CD4-positive, alpha-beta T cell treated with Interleukin-12 subunit alpha and Interleukin-12 subunit beta, for 1 hour (primary cell): ENCODE data around the gene KLHL10.
A peak's percentile ranks its signal among the peaks of the same experiment; 100 is the strongest.
"Not testable (repeated sequence)": the region's sequence is repeated elsewhere in the genome, so short reads cannot be mapped to it uniquely, and the experiment has no call there.

ENCODE experiments used
- DNase-seq: peaks from one replicate; pipeline ENCODE4 v3.0.0-alpha.2; 2020

The KLHL10 gene

DNA sequence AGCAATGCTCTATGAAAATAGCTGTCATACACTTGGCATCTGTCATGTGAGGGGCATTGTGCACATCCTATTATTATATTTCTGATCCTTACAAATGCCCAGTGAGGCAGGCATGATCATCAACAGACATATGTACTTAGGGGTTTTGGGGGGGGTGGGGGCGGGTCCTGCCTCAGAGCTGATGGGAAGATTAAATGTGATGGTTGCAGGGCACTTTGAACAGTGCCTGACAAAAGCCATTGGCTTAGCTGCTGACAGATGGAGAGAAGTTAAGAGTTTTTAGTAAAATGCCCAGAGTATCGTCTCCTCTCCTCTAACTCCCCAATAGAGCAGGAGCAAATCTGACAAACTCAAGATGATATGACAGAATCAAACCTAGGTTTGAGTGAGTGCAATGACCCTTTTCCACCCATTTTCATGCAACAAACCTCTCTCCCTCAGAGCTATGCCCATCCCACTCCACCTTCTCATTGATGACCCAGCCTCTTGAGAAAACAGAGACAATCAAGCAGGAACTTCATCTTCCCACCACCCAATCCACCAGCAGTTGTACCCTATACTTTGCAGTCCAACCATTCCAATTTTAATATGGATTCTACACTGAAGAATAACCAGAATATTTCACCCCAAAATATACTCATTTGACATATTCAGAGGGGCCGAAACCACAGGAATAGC lies 22.8 kb downstream of the KLHL10 start:
- DNase-seq: no peak

DNA sequence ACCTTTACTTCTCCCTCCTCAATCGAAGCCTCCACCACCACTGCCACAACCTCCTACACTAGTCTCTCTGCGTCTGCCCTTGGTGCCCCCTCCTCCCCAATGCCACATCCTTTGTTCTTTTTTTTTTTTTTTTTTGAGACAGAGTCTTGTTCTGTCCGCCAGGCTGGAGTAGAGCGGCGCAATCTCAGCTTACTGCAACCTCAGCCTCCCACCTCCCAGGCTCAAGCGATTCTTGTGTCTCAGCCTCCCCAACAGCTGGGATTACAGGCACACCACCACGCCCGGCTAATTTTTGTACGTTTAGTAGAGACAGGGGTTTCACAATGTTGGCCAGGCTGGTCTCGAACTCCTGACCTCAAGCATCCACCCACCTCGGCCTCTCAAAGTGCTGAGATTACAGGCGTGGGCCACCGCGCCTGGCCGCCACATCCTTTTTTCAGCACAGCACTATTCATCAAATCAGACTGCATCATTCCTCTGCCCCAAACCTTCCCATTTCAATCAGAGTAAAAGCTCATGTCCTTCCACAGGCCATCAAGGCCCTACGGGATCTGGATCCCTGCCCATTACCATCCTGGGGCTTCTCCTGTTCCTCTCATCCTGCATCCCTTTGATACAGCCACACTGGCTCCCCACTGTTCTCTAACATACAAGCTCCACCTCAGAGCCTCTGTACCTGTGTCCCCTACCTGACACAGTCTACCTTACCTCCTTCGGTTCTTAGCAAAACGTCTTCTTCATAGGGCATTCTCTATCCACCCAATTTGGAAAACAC lies 25.6 kb downstream of the KLHL10 start:
- peak; percentile 21 for DNase-seq

DNA sequence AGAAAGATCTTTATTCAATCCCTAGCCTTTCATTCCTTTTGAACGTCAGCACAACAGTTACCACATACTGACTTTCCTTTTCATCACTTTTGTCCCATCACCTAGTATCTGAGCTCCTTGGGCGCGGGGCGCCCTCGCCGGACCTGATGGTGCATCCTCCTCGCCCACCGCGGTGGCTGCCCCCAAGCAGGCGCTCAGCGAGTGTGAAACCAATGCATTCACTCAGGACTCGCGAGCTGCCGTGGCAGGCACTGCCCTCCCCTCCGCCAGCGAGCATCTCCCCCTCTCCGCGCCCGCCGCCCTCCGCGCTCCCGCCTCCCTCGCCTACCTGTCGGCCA lies 26.8 kb downstream of the KLHL10 start:
- DNase-seq: no peak

DNA sequence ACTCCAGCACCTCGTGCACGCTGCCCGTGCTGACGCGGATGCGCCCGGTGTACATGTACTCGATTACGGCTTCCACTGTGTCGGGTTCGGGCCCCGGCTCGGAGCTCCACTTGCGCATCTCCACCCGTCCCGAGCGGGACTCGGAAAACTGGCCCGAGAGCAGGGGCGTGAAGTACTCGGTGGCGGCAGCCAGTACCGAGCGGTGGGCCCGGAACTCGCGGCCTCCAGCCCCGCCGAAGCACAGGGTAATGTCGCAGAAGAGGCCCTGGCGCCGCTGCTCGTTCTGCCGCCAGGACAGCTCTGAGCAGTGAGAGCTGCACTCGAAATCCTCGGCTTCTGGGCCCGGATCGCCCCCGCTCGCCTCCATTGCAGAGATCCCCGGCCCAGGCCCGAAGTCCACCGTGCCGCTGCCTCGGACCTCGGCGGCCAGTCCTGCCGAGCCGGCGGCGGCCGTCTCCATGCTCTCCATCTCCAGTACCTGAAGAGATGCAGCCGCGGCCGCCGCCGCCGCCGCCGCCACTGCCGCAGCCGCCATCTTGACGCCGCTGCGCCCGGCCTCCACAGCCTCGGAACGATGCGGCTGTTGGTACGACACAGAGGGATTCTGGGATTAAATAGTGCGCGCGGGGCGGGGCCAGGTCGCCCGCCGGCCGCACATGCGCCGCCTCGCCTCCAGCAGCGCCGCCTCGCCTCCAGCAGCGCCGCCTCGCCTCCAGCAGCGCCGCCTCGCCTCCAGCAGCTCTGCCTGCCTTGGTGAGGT lies 27.4 kb downstream of the KLHL10 start, which contains the start of gene KLHL11:
TSS of gene KLHL11 (minus strand) at position 588 of the 760 bp plus-strand sequence. CDS start at position 535, 53 bp downstream.
- peak; percentile 89 for DNase-seq

DNA sequence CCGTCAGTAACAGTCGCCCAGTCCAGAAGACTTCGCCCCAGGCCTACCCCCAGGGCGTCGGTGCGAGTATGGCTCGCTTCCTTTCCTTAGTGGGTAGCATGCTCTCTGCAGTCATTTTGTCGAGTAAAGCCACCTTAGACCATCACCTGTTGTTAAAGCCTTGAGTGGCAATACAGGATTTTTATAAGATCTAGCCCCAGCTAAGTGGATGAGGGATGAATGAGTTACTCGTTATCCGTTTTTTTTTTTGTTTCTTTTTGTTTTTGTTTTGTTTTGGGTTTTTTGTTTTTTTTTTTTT lies 27.9 kb downstream of the KLHL10 start:
- DNase-seq: no peak

DNA sequence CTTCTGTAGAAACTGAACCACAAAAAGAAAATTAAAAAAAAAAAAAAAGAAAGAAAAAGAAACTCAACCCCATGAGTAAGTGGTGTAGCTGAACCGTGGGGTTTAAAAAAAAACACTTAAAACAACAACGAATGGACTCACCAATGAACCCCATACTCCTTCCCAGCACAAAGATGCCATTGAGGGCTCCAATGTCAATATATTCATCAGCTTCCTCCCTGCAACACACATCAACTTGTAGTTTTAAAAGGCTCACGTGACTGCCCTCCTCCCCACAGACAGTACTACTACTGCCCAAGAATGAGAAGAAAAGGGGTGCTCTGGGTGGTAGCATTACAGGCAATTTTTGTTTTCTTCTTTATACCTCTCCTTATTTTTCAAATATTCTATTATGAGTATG lies 30.9 kb downstream of the KLHL10 start:
- no peak for DNase-seq

DNA sequence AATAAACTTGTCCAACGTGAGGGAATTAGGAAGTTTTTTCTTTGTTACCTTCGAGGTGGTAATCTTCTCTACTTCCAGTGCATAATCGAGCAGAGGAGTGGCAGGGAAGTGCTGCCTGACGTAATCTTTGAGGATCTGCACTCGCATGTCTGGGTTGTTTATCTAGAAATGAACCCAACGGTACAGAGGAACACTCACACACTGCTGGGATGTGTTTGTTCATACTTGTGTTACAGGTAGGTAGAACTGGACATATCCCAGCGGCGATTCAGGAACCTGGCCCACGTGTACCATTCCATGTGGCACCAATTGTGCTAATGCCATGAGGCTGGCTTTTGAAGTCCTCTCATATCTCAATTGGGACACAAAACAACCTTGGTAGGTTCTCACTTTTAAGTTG lies 31.8 kb downstream of the KLHL10 start:
- no peak for DNase-seq

DNA sequence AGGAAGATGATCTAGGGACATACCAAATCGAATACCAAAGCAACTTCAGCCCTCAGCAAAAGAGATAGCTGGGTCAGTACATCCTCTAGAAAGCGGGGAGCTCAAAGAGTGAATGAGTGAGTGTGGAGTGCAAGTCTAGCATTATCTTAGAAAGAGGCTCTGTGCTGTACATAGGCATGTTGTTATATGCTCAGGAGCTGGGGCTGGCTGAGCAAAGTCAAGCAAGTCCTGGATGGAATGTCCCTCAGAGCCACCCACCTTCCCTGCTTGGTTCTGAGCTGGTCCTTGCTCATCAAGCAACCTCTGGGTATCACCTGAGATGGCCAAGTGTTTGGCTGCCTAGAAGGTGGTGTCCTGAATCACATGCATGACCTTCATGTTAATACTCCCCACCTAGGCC lies 32.5 kb downstream of the KLHL10 start:
- DNase-seq: no peak

DNA sequence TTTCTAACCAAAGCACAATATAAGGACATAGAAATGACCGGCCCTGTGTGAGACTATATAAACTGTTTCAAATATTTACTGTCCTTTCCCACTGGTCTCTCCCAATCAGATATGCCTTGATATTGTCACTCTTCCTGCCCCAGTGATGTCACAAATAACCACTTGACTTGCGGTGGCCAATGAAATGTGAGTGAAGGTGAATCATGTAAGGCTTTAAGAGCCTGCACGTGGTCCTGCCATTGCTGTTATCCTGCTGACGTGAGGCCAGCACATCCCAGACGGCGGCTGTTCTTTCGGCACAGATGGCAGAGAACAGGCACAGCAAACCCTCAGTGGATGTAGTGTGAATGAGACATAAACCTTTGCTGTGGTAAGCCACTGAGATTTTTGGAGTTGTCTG lies 33.0 kb downstream of the KLHL10 start:
- no peak for DNase-seq

DNA sequence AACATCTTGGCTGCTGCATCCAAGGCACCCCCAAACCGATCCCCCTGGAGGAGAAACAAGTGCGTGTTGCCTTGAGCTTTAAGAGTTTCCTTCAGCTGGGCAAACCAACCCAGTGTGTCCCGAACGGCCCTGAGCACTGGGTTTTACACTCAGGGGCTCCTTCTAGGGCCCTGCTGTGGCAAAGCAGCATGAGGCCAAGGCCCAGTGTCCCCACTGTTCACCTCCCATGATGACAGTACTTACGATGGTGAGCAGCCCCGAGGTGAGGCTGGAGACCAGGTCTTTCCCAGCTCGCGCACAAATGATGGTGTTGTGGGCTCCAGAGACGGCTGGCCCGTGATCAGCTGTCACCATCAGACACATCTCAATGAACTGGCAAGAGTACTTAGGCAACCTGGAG lies 34.2 kb downstream of the KLHL10 start:
- no peak for DNase-seq

DNA sequence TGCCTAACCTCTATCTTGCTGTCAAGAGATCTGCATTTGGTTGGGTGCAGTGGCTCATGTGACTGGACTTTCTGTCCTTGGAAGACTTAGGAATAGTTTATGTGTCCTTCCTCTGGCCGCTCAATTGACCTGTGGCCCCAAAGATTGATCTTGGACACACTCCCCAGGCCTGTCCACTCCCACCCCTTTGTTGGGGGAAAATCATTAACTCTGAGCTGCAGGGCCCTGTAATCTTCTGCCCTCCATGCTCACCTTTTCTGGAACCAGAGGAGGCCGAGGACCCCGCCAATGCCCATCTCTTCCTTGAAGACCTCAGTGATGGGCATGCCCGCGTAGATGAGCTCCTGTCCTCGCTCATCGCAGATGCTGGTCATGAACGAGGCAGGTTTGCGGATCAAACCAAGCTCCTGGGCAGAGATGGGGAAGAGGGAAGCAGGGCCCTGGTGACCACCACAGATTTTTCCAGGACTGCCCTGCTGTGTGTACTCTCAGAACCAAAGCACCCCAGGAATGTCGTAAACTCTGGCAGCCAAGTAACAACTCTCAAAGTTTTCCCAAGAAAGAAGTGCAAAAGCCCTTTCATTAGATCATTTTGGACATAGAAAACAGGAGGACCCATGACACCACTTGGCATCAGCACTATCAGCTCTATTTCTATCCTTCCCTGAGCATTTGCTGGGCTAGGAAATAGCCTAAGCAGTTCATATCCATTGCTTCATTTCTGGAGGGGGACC lies 36.1 kb downstream of the KLHL10 start:
- DNase-seq: no peak

DNA sequence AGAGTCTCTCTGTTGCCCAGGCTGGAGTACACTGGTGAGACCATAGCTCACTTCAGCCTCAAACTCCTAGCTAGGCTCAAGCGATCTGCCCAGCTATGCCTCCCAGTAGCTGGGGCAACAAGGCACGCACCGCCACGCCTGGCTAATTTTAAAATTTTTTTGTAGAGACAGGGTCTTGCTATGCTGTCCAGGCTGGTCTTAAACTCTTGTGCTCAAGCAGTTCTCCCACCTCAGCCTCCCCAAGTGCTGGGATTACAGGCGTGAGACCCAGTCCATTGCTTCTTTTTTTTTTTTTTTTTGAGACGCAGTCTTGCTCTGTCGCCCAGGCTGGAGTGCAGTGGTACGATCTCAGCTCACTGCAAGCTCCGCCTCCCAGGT lies 36.7 kb downstream of the KLHL10 start:
- DNase-seq: not testable (repeated sequence)

DNA sequence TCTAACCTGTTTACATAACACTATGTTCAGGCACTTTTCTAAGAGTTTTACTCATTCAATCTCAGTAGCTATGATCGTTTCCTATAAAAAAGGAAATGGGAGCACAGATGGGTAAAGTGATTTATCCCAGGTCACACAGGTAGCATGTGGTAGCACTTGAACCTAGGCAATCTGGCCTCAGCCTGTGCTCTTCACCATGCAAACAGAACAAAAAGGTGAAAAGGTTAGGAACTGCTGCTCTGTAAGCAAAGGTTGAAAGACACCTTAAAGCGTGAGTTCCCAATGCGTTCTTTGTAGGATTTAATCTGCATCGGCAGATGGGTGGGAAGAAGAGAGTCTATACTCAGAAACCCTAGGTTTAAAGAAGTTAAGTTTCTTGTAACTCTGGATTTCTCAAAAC lies 42.5 kb downstream of the KLHL10 start:
- no peak for DNase-seq

DNA sequence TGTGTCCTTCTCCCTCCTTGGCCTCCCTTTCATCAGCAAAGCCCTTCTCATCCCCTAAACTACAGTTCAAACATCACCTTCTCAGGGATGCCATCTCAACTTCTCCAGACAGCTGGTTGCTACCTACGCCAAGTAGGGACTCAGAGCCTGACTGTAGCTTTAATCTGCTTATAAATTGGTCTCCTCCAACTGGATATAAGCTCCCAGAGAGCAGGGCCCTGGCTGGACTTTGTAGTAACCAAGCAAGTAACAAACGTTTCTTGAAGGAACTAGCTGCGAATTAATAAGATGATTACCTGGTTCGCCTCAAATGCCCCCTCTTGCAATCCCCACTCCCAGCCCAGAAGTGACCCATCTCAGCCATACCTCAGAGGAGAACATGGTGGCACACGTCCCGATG lies 45.1 kb downstream of the KLHL10 start:
- no peak for DNase-seq

DNA sequence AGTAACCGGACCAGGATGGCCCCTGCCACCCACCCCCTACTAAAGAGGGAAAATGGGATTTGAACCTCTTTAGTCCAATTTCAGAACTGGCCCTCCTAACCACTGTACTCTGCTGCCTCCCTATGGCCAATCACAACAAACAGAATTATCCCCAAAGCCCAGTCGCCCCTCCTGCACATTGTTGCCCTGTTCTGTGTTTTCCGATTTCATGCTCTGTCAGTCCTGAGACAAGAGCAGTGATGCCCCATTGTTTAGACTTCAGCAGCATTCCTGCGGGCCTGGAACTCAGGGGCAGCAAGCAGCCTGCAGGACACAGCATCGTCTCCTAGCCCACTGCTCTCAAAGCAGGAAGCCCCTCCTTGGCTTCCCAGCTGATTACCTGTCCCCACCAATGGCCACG lies 48.1 kb downstream of the KLHL10 start:
- DNase-seq: no peak

DNA sequence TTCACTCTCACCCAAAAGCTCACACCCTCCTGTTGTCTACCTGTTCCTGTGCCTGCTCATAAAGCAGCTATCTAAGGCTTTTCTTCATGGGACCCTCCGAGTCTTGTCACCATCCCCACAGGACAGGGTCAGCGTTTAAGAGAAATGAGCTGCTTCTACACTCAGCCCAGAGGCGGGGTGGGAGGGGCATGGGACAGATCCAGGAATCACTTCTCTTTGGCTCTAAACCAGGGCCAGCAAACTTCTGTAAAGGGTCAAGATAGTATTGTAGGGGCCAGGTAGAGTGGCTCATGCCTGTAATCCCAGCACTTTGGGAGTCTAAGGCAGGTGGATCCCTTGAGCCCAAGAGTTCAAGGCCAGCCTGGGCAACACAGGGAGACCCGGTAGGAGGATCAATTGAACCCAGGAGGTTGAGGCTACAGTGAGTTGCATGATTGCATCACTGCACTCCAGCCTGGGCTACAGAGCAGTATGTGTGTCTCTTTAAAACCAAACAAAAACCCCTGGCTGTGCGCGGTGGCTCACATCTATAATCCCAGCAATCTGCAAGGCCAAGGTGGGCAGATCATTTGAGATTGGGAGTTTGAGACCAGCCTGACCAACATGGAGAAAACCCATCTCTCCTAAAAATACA lies 50.8 kb downstream of the KLHL10 start:
- DNase-seq: no peak

DNA sequence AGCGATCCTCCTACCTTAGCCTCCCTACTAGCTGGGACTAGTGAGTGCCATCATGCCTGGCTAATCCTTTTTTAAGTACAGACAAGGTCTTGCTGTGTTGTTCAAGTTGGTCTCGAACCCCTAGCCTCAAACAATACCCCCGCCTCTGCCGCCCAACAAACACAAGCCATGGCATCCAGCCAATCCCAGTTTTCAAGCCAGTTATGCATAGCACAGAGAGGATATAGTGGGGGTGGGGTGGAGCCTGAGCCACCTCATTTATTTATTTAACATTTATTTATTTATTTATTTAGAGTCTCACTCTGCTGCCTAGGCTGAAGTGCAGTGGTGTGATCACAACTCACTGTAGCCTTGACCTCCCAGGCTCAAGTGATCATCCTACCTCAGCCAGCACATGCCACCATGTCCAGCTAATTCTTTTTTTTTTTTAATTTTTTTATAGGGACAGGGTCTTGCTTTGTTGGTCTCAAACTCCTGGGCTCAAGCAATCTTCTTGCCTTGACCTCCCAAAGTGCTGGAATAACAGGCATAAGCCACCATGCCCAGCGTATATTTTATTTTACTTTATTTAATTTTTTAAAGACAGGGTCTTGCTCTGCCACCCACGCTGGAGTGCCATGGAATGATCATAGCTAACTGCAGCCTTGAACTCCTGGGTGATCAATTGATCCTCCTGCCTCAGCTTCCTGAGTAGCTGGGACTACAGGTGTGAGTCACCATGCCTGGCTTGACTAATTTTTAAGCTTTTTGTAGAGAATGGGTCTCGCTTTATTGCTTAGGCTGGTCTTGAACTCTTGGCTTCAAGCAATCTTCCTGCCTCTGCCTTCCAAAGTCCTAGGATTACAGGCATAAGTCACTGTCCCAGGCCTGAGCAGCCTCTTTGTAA lies 53.8 kb downstream of the KLHL10 start:
- no peak for DNase-seq

DNA sequence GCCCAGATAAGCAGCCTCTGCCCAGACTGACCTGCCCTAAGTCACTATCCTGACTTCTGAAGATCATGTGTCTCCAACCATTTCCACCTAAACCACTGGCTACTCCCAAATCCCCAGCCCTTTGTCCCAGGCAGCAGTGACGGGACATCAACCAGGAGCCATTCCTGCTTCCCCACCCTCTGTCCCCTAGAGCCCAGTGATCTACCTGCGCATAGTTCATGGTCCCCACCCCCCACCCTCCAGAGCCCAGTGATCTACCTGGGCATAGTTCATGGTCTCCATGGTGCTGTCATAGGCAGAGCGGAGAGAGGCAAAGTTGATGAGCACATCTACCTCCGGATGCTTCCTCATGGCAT lies 54.4 kb downstream of the KLHL10 start:
- no peak for DNase-seq

DNA sequence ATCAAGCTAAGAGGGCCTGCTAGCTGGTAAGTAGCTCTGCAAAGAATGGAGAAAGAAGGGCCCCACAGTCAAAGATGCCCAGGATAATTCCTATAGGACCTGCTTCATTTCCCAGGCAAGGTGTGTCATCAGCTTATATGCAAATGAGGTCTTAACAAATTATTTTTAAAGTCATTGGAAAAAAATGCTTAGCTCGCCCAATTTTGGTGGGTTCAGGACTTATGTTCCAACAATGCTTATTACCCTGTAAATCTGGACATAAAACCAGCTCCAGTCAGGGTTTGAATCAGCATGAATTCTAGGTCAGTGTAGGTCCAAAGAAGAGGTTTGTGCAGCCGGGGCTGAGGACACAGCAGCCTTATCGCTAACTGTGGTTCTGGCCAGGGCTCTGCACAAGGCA lies 55.8 kb downstream of the KLHL10 start:
- no peak for DNase-seq

DNA sequence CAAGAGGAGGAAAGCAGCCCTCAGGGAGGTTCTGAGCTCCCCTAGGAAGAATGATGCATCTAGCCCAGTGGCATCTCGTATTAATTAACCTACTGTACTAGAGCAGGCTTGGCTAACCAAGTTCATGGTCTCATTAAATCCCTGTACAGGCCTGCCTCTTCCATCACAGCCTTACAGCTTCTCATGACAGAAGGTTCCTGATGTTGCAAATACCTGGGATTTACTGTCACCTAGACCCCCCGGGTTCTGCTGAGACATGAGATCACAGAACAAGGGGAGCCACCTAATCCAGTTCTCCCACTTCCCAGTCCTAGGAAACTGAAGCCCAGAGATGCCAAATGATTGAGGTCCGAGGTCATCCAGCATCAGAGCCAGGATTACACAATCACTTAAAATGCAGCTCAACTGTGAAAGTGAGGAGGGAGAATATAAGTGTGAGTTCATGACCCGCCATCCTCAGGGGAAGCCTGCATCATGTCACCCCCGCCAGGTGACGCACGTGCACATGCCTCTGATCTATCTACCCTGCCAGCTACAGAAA lies 57.2 kb downstream of the KLHL10 start:
- DNase-seq: no peak

DNA sequence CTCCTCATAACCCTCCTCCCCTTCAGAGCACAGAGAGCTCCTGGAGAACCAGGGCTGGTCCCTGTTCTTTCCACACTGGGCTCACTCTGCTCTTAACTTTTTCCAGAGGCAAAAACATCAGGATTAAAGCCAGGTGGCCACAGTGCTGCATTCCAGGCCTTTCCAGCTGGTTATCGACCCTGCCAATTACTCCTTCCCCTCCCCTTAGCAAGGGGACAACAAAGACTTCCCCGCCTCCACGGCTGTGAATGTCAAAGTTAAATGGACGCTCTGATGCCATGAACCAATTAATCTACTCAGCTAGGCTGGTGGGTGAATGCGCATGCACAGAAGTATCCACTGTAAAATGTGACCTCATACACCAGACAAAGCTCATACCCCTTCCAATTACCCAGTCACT lies 58.0 kb downstream of the KLHL10 start:
- no peak for DNase-seq

DNA sequence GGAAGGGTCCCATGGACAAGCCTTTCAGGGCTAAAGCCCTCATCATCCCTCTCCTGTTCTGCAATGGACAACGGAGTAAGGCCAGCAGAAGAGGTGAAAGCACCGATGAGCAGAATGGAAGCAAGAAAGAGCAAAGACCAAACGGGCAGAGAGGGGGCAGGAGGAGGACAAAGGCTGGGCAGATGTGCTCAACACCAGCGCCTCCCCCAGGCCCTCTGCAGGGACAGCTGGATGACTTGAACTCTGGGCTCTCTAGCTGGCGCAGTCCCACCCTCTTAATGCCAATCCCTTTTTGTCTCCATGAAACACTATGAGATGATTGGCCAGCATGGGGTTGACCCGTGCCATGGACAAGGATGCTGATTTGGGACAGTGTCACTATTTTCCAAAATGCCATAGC lies 59.1 kb downstream of the KLHL10 start:
- DNase-seq: no peak
